GM21723 (cell line): Measurements from ENCODE around the gene OR1E1.
"Not testable (repeated sequence)": the region's sequence is repeated elsewhere in the genome, so short reads cannot be mapped to it uniquely, and the experiment has no call there.

Source experiments
- ATAC-seq: cut with Tn5 transposase; IDR thresholded peaks from one replicate; pipeline ENCODE4 v1.9.1; 2021; ENCODE audit warnings: mild to moderate bottlenecking, moderate library complexity; ENCODE audit not compliant: unreplicated experiment

Gene OR1E1, protein sequence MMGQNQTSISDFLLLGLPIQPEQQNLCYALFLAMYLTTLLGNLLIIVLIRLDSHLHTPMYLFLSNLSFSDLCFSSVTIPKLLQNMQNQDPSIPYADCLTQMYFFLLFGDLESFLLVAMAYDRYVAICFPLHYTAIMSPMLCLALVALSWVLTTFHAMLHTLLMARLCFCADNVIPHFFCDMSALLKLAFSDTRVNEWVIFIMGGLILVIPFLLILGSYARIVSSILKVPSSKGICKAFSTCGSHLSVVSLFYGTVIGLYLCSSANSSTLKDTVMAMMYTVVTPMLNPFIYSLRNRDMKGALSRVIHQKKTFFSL

DNA sequence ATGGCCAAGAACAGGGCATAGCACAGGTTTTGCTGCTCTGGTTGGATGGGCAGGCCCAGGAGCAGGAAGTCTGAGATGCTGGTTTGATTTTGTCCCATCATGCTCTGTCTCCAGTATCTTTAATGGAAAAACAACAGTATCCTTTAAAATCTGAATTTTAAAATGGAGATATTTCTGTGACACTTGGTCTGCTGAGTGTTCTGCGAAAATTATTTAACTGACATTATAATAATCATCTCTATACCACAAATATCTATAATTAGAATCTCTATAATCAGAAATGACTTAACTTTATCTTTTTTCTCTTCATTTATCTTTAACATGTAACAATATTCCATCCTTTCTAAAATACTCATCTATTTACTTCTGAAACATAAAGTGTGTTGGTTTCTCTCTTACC lies at the start of gene OR1E1:
Gene OR1E1 (minus strand): TSS at position 101 of the 400 bp plus-strand sequence. CDS start 0 bp downstream, at position 101.
- ATAC-seq = no peak

DNA sequence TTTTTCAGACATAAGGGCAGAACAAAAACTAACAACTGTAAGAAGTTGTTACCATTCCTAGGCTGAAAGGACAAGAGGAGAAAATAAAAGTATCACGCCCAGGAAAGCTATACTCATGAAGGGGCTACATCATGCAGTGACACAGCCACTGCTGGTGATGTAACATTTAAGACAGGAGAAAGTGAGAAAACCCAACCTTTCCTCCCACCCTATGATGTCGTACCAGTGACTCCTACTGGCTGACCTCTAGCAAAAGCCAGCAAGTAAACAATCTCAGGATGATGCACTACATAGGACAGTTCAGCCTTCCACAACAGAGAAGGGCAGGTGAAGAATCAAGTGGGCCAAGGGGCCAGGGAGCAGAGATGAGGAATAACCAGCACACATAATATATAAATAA lies 49.4 kb upstream of the OR1E1 start:
- no peak for ATAC-seq

DNA sequence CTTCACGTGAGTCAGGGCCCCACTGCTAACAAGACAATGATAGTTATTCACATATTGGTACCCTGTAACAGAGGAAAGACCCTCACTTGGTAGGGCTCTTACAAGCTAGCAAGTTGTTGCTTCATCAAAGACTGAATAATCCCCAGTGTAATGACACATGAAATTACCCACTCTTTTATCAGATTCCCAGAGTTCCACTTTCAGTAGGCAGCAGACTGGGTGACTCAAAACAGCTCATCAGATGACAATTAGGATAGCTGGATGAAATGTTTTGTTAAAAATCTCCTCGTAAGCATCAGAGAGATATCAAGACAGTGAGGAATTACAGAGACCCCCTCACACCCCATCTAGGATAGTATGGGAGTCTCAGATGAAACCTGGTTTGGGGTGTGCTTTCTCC lies 42.2 kb upstream of the OR1E1 start:
- ATAC-seq = no peak

DNA sequence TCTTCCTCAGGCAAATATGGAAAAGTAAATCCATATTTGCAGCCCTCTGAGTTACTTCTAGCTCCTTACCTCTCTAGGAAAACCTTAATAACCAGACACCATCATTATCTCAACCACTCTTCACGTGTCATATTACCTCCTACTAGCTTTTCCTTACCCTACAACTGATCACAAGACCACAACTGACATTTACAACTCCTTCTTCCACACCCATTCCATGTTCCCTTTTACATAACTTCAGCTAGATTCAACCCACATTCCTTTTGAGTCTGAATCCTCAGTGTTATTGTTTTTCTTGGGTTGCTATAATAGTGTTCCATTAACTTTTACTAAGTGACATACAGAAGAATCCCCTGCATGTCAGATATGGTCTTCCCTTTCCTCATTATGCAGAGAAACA lies 40.2 kb upstream of the OR1E1 start:
- no peak for ATAC-seq

DNA sequence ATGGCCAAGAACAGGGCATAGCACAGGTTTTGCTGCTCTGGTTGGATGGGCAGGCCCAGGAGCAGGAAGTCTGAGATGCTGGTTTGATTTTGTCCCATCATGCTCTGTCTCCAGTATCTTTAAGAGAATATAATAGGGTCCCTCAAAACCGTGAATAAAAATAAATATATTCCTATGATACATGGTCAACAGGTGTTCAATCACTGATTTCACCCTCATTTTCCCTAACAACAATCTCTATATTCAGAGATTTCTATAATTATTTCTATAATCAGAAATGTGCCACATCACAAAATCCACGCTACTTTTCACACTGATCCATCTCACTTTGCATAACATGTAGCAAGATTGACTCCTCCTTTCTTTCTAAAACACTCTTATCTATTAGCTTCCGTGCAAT lies 35.5 kb upstream of the OR1E1 start, which contains the start of gene OR1E2:
Gene OR1E2 (minus strand): TSS at position 101 of the 400 bp plus-strand sequence. CDS start 0 bp downstream, at position 101.
- ATAC-seq = no peak

DNA sequence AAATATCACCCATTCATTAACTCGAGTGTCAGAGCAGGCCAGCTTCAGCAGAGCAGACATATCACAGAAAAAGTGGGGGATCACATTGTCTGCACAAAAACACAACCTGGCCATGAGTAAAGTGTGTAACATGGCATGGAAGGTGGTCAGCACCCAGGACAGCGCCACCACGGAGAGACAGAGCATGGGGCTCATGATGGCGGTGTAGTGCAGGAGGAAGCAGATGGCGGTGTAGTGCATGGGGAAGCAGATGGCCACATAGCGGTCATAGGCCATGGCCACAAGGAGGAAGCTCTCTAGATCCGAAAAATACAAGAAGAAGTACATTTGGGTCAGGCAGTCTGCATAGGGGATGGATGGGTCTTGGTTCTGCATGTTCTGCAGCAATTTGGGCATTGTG lies 35.0 kb upstream of the OR1E1 start:
- ATAC-seq = not testable (repeated sequence)

DNA sequence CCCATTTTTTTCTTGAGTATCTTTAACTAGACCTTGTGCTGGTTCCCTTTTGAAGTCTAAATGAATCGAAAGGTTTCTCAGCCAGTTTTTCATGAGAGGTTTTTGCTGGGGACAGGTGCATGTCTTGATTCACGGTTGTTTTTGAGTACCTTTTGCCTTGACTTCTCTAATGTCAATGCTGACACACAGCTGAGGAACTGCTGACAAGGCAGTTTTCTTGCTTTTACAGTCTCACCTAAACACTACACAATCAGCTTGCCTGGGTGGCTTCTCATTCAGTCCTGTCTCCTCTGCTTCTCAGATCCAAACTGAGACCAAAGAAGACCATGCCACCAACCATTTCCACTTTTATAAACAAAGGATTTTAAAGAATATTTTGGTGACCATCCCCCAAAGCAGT lies 20.0 kb upstream of the OR1E1 start:
- ATAC-seq = no peak

DNA sequence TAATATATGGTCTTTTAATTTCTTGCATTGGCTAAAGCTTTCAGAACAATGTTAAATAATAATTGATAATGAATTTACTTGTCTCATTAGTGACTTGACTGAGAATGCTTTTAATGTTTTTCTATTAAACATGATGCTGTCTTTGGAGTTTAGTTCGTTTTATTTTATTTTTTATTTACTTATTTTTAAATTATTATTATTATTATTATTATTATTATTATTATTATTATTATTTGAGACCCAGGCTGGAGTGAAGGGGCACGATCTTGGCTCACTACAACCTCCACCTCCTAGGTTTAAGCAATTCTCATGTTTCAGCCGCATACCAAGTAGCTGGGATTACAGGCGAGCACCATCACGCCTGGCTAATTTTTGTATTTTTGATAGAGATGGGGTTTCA lies 17.4 kb upstream of the OR1E1 start:
- ATAC-seq = no peak

DNA sequence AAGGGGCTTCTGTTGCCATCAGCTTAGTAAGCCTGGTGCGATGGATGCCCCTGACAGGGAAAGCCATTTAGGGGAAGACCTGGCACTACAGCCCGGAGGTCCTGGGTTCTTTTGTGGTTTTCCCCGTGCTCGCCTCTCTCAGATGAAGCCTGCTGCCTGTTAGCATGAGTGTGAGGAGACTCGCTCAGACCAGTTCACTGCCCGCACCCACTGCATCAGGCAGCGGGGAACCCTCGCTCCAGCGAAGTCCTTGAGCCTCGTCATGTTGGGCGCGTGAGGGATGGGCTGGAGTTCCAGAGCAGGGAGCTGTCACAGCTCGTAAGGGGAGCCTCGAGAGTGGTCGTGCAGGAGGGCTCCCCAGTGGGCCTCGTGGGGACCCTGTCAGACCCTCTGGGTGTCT lies 14.0 kb upstream of the OR1E1 start:
- not testable (repeated sequence) for ATAC-seq

DNA sequence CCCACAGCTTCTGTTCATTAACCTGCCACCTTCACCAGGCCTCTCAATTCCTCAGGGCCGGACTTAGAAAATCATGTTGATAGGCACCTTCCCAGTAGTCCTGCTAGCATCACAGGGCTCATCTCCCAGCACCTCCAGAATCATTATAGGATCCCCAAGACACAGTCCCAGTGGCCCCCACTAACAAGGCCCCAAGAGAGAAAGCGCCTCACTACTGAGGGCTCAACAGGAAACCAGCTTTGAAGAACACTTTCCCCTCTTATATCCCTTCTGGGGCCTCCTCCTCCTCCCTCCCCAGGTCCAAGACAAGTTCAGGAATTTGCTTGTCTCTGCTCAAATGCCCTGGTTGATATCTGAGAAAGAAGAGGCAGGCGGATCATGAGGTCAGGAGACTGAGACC lies 12.9 kb upstream of the OR1E1 start, which contains the start of gene OR3A3:
Gene OR3A3 (plus strand): TSS at position 301 of the 400 bp plus-strand sequence.
- no peak for ATAC-seq

DNA sequence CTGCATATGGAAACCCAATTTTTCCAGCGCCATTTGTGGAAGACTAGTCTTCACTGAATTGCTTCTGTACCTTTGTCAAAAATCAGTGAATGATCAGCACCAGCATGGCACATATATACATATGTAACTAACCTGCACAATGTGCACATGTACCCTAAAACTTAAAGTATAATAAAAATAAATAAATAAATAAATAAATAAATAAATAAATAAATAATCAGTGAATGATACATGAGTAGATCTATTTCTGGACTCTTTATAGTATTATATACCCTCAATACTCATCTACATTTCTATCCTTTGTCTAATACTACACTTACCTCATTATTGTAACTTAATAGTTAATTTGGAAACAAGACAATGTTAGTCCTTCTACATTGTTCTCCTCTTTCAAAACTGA lies 5.6 kb upstream of the OR1E1 start:
- ATAC-seq = not testable (repeated sequence)

DNA sequence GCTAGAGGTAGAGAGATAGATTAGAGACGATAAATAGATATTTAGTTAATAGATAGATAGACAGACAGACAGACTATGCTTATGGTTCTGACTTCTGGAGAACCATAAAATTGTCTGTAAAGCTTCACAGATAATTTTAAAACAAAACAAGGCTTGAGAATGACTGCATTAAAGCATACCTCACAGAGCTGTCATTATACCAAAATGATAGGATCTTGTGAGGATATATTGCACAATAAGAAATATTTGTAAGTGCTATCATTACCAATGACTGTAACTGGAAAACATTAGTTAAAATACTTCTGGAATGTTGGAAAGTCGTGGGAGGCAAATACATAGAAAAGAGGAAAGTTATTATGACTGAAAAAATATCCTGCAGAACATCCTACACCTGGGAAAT lies 3.6 kb upstream of the OR1E1 start:
- no peak for ATAC-seq

DNA sequence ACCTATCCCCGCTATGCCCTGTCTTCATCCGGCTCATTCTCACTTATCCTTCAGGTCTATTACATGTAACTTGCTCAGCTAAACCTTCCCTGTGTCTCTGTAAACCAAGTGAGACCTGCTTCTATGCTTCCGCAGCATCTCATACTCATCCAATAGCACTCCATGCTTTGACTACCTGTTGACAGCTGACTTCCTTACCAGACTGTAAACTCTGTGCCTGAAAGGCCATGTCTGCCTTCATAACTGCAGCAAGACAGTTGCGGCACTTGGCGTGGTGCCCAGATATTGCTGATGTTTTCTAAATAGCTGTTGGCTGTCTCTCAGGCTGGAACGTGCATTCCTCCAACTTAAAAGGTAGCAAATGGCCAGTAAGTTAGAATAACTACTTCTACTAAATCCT lies 1.8 kb upstream of the OR1E1 start:
- ATAC-seq = no peak

DNA sequence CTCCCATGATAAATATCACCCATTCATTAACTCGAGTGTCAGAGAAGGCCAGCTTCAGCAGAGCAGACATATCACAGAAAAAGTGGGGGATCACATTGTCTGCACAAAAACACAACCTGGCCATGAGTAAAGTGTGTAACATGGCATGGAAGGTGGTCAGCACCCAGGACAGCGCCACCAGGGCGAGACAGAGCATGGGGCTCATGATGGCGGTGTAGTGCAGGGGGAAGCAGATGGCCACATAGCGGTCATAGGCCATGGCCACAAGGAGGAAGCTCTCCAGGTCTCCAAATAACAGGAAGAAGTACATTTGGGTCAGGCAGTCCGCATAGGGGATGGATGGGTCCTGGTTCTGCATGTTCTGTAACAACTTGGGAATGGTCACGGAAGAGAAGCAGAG lies 409 bp downstream of the OR1E1 start:
- ATAC-seq = not testable (repeated sequence)

DNA sequence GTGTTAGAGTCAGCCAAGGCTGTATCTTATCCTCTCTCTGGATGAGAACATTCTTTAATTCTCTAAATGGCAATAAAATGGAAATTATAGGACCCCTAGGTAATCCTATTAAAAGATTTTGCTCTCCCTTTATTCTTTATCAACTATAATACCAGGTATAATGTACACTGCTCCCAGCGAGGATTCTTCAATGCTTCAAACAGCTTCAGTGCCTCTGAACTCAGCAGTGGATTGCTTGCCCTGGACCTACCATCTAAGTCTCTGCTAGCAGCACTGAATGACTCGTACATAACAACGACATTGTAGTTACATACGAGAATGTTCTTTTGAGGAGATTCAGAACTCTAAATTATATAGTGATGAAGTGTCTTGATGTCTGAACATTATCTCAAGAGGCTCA lies 8.4 kb downstream of the OR1E1 start:
- ATAC-seq = no peak

DNA sequence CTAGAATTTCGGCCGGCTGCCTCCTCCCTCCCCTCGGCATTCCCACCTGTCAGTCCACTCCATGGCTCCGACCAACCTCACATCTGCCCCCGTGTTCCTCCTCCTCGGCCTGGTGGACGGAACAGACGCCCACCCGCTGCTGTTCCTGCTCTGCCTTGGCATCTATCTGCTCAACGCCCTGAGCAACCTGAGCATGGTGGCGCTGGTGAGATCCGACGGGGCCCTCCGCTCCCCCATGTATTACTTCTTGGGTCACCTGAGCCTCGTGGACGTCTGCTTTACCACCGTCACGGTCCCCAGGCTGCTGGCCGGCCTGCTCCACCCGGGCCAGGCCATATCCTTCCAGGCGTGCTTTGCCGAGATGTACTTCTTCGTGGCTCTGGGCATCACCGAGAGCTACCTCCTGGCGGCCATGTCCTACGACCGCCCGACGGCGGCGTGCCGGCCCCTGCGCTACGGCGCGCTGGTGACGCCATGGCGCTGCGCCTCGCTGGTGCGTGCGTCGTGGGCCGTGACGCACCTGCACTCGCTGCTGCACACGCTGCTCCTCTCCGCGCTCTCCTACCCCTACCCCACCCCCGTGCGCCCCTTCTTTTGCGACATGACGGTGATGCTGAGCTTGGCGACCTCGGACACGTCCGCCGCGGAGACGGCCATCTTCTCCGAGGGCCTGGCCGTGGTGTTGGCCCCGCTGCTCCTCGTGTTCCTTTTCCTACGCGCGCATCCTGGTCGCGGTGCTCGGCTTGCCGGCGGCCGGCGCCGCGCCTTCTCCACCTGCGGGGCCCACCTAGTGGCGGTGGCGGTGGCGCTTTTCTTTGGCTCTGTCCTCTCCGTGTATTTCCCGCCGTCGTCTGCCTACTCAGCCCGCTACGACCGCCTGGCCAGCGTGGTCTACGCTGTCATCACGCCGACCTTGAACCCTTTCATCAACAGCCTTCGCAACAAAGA lies 12.1 kb downstream of the OR1E1 start, which contains the start of gene OR3A2:
Gene OR3A2 (minus strand): TSS at position 440 of the 948 bp plus-strand sequence.
- no peak for ATAC-seq

DNA sequence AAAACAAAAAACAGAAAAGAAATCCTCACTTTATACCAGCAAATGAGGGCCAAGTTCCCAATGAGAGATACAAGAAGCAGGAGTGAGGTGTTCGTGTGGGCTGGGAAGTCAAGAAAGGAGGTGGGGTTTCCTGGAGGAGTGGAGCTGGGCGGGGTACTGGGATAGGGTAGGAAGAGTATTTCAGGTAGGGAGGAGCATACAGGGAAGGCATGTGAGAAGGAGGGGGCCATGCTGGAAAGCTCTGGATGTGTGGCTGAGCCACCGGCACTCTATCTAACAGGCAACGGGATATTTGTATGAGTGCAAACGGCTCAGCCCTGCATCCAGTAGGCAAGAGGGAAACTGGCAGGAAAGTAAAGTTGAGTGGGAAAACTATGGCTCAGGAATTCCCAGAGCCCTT lies 16.3 kb downstream of the OR1E1 start:
- no peak for ATAC-seq

DNA sequence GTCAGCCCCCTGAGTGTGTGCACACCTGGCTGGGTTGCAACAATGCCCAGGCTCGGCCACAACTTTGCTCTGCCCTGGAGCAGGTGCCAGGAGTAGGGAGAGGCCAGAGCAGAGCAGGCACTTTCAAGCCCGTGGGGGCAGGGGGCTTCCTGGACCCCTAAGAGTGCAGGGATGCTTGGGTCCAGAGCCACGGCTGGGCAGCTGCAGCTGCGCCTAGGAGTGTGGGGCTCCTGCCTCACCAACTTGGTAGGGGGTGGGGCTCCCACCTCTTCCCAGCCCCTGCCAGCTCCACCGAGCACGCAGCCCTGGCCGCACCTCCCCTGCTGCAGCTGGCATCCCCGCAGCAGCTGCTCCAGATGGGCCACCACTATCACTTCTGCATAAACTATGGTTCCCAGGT lies 19.9 kb downstream of the OR1E1 start:
- no peak for ATAC-seq

DNA sequence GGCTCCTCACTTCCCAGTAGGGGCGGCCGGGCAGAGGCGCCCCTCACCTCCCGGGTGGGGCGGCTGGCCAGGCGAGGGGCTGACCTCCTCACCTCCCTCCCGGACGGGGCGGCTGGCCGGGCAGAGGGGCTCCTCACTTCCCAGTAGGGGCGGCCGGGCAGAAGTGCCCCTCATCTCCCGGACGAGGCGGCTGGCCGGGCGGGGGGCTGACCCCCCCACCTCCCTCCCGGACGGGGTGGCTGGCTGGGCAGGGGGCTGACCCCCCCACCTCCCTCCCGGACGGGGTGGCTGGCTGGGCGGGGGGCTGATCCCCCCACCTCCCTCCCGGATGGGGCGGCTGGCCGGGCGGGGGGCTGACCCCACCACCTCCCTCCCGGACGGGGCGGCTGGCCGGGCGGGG lies 27.0 kb downstream of the OR1E1 start:
- not testable (repeated sequence) for ATAC-seq
